HG03469 (cell line): ENCODE measurements around the gene EHD1.
"Not testable (repeated sequence)": the region's sequence is repeated elsewhere in the genome, so short reads cannot be mapped to it uniquely, and the experiment has no call there.

Experiments used
- ATAC-seq: cut with Tn5 transposase; IDR thresholded peaks from one replicate; pipeline ENCODE4 v1.9.1; 2021; ENCODE audit warnings: mild to moderate bottlenecking, moderate library complexity, moderate number of reproducible peaks; ENCODE audit not compliant: unreplicated experiment

The EHD1 gene

DNA sequence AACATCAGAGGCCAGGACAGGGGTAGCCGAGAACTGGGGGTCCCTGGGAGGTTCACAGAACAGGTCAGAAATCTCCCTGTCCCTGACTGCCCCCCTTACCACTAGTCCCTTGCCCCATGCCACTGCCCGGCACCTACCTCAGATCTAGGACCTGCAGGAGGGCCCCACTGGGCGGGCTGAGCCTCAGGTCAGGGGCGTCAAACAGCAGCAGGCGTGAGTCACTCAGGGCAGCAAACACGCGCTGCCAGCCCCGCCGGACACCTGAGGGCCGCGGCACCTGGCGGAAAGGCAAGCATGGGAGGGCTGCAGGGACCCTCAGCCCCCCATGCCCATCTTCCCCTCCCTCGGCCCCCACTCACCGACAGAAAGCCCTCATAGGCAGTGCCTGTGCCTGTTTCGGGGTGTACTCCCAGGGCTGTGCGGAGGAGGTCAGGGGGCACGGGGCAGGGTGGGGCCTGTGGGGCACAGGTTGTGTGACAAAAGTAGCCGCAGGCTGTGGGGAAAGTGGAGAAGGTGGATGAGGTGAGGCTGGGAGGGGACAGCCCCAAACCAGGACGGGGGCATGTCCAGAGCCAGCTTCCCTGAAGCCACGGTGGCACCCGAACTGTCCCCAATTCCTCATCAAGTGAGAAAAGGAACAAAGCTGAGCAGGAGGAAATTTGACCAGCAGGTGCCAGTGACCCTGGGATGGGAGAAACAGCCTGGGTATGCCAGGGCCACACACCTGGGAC, 45.8 kb downstream of the EHD1 start:
- no peak for ATAC-seq

- no peak for ATAC-seq
Observed at GRCh38 chr11:64831411-64831891, 47.0 kb downstream of the EHD1 start.

- no peak for ATAC-seq
Observed at GRCh38 chr11:64829536-64830251, 48.7 kb downstream of the EHD1 start.

GRCh38 chr11:64827451-64827839, 51.0 kb downstream of the EHD1 start:
- ATAC-seq, result no peak

- no peak for ATAC-seq
Observed at GRCh38 chr11:64826578-64827450, 51.6 kb downstream of the EHD1 start.

DNA sequence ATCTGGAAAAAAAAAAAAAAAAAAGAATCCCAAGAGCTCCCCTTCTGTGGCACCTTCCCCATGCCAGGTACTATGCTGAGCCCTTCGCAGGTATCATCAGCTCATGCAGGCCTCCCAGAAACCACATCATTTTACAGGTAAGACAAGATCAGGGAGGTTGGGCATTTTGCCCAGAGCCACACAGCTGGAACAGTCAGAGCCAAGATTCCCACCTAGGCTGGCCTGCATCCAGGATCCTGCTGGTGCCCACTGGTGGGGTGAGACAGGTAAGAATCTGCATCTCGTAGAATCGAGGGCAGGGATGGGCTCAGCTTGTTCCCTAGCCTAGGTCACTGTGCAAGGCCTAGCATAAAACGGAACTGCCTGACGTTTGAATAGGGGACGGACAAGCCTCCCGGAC, 52.4 kb downstream of the EHD1 start:
- ATAC-seq, result no peak

DNA sequence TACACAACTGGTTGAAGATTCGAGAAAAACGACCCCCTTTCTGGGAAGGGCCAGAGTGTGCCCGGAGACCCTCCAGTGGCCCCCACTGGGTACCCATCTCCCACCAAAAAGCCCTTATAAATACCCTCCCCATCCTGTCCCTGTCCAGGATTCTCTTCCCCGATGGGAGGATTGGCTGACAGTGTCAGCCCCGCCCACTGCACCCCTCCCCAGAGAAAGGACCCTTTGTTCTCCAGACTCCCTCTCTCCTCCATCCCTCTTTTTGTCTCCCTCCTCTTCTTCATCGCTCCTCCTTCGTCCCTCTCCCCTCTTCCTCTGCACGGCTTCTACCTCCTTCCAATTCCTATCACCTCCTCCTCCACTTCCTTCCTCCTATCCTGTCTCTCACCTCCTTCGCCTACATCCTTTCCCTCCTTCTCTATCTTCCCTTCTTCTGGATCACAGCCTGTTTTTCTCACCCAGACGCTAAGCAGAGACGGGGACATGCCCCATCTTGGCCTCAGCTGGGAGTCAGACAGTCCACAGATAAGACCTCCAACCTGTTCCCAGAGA, 54.8 kb downstream of the EHD1 start:
- no peak for ATAC-seq

GRCh38 chr11:64817476-64817875, 60.9 kb downstream of the EHD1 start:
- ATAC-seq, result no peak

DNA sequence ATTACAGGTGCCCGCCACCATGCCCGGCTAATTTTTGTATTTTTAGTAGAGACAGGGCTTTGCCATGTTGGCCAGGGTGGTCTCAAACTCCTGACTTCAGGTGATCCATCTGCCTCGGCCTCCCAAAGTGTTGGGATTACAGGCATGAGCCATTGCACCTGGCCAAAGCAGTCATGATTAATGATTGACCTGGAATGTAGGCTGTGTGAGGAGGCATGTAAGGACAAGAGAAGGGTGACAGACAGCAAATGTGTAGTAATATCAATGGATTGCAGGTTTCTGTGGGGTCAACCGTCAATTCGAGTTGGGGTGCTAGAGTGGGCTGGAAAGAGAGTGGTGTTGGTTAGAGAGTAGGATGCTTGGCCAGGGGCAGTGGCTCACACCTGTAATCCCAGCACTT, 63.0 kb downstream of the EHD1 start:
- ATAC-seq, result not testable (repeated sequence)

- ATAC-seq, result no peak
Observed at GRCh38 chr11:64814712-64815187, 63.7 kb downstream of the EHD1 start.

GRCh38 chr11:64813826-64814225, 64.6 kb downstream of the EHD1 start:
- ATAC-seq, result no peak

GRCh38 chr11:64810891-64811272, 67.5 kb downstream of the EHD1 start:
- no peak for ATAC-seq

- no peak for ATAC-seq
Observed at GRCh38 chr11:64810271-64810890, 68.0 kb downstream of the EHD1 start, which contains the start of gene MEN1. Gene MEN1, minus strand, starts transcription at chr11:64810551. Its CDS starts 442 bp downstream, at chr11:64810109.

DNA sequence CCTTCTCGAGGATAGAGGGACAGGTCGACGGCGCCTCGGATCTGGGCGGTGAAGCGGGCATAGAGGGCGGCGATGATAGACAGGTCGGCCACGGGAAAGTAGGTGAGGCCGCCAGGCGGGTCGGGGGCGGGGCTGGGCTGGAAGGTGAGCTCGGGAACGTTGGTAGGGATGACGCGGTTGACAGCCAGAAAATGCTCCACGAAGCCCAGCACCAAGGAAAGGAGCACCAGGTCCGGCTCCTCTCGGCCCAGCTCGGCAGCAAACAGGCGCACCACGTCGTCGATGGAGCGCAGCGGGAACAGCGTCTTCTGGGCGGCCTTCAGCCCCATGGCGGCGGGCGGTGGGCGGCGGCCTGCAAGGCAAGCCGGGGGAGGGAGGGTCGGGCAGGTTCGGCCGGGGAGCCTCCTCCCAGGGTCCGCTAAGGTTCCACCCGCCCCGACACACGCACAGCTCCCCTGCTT, 68.6 kb downstream of the EHD1 start:
- no peak for ATAC-seq

GRCh38 chr11:64805481-64805880, 72.9 kb downstream of the EHD1 start:
- ATAC-seq, result no peak

DNA sequence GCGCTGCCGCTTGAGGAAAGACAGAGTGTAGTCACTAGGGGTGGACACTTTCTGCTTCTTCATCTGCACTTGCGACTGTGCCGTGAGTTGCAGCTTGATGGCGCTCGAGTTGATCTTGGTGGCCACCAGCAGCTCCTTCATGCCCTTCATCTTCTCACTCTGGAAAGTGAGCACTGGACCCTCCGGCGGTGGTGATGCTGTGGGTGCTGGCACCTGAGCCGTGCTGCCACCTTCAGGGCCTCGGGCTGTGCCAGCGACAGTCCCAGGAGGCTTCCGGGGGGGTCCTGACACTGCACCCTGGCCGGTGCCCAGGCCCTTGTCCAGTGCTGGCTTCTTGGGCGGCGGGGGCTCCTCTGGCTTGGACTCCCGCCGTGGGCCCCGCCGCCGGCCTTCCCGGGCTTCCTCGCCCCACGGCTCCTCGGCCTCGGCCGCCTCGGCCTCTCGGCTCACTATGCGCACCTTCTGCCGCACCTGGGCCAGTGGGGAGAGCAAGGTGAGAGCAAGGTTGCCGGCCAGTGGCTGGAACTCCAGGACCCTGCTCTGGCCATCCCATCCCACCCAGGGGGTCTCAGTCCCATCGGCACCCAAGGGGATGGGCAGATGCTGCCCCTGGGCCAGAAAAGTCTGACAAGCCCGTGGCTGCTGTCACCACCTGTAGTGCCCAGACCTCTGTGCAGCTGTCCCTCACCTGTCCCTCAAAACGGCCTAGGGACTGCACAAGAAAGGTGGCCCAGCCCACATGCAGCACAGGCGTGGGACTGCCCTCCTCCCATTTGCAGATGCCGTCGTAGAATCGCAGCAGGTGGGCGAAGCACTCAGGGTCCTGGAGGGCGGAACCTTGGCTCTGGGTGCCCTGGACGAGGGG, 73.8 kb downstream of the EHD1 start:
- ATAC-seq, result no peak

- no peak for ATAC-seq
Observed at GRCh38 chr11:64803846-64804345, 74.5 kb downstream of the EHD1 start.

GRCh38 chr11:64803158-64803845, 75.1 kb downstream of the EHD1 start, which contains the start of gene MAP4K2:
Gene MAP4K2, minus strand, starts transcription at chr11:64803214. Its CDS starts 65 bp downstream, at chr11:64803149.
- ATAC-seq, result peak; percentile 43
